Testis (tissue), 3 donors: ENCODE measurements around the gene GRIK2. TPM values are rescaled to one million over a fixed set of nuclear protein-coding genes. Genes with fewer than 3 reads are reported as not detected.
A peak's percentile ranks its signal among the peaks of the same experiment; 100 is the strongest.

Source experiments
- DNase-seq: peaks from one replicate; pipeline ENCODE4 v3.0.0-alpha.2; 2019
- H3K27ac ChIP-seq, 2 donors: fragments of 200-600 bp; sonication (generic); one replicate each; pipeline ENCODE4 v1.5.1; 2019
- H3K27me3 ChIP-seq: fragments of 200-600 bp; sonication (generic); one replicate; pipeline ENCODE4 v1.5.1; 2019
- H3K36me3 ChIP-seq: fragments of 200-600 bp; sonication (generic); one replicate; pipeline ENCODE4 v1.5.1; 2017; ENCODE audit warnings: low read depth; ENCODE audit errors: missing control alignments
- H3K4me1 ChIP-seq: fragments of 200-600 bp; sonication (generic); one replicate; pipeline ENCODE4 v1.5.1; 2019
- H3K4me3 ChIP-seq, 2 donors: fragments of 200-600 bp; sonication (generic); one replicate each; pipeline ENCODE4 v1.5.1; 2017 to 2019
- H3K9me3 ChIP-seq: fragments of 200-600 bp; sonication (generic); one replicate; pipeline ENCODE4 v1.5.1; 2017
- POLR2A ChIP-seq: fragments of 450-650 bp; IDR thresholded peaks from one replicate; pipeline ENCODE4 v1.6.1; 2017; ENCODE audit warnings: antibody characterized with exemption, mild to moderate bottlenecking, moderate library complexity
- WGBS, 2 donors: methylation state at CpG; one replicate each; pipeline ENCODE4 v1.1.5; 2018; 5-methylcytosine and 5-hydroxymethylcytosine counted together
- intact Hi-C: fragments of 100-400 bp; cut with DNase I; formaldehyde crosslinking; loops from one replicate; pipeline ENCODE4 v1.15.1; 2023; ENCODE audit warnings: low total_unique reads
- polyA plus RNA-seq: library from polyadenylated mRNA; stranded (reverse); fragments of 350-450 nt; fragmentation: Illumina TruSeq; extraction: RNeasy Lipid Tissue Mini Kit (QIAGEN cat#74804); gene quantifications from one replicate; pipeline ENCODE4 v1.2.3, GENCODE V29; 2014; ENCODE audit warnings: low read depth, low replicate concordance; ENCODE audit not compliant: insufficient read depth
- total RNA-seq, 2 donors: library from RNA; depleted of rRNA; stranded (reverse); fragments of >200 nt; gene quantifications; one replicate each; pipeline ENCODE4 v1.2.3, GENCODE V29; 2016
- TF ChIP-seq, protein P1 (sequence below), 3 experiments: fragments of 450-650 bp in 2 of 3; fragments of 200-600 bp in 1 of 3; sonication (generic) in 1 of 3; IDR thresholded peaks; one replicate each; pipeline ENCODE4 v1.5.1; 2016 to 2019; ENCODE audit warnings: antibody characterized with exemption in 3 of 3, mild to moderate bottlenecking in 2 of 3, moderate library complexity in 1 of 3

The GRIK2 gene
- total and polyA plus RNA-seq, 3 donors from 2014 or later, result 1.1 to 23.5 (median 12.4) TPM

GRCh38 chr6:101453221-101453620, 59.7 kb downstream of the GRIK2 start:
- H3K9me3 ChIP-seq, result no peaks in the 10 kb centered on the region
- DNase-seq, result no peak
- WGBS, 2 donors, result 49 to 50% methylated on average over 4 of the region's 4 CpGs

DNA sequence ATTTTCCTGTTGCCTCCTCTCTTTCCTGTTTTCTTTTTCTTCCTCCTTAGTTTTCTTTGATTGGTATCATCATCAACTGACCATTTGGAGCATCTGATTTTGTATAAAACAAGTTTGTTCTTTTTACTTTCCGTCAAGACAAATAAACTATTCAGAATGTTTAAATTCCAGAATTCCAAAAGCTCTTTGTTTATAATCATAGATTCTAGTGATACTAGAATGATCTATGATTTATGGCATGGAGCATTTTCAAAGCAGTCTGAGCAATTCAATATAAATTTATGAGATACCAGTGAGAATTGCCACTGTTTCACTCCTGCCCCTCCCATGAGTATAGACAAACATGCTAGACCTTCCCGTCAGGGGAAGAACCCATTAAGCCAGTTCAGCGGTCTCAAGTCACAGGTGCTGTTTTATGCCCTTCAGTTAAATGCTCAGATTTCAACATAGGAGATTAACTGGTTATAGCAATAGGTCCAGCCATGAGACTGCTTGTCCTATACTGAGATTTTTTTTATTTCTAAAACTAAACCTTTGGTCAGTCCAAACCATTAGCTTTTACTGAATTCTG, 60.7 kb downstream of the GRIK2 start:
- intact Hi-C loops, result no loop called here
- 67 to 80% methylated on average over 3 of the region's 3 CpGs for WGBS, 2 donors
- Histone ChIP-seq H3K9me3 (no peaks in the 10 kb centered on the region), H3K27me3 (no peaks in the 10 kb centered on the region), H3K27ac (no peak overlapping the region), H3K4me1 (no peaks in the 10 kb centered on the region), H3K4me3 (no peak overlapping the region), H3K36me3 (no peaks in the 10 kb centered on the region)
- TF ChIP-seq, protein P1, sequence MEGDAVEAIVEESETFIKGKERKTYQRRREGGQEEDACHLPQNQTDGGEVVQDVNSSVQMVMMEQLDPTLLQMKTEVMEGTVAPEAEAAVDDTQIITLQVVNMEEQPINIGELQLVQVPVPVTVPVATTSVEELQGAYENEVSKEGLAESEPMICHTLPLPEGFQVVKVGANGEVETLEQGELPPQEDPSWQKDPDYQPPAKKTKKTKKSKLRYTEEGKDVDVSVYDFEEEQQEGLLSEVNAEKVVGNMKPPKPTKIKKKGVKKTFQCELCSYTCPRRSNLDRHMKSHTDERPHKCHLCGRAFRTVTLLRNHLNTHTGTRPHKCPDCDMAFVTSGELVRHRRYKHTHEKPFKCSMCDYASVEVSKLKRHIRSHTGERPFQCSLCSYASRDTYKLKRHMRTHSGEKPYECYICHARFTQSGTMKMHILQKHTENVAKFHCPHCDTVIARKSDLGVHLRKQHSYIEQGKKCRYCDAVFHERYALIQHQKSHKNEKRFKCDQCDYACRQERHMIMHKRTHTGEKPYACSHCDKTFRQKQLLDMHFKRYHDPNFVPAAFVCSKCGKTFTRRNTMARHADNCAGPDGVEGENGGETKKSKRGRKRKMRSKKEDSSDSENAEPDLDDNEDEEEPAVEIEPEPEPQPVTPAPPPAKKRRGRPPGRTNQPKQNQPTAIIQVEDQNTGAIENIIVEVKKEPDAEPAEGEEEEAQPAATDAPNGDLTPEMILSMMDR (IDR thresholded peaks at IDR 0.05), result no peak
- TF ChIP-seq POLR2A, result no peak
- DNase-seq, result no peak

More at GRCh38 chr6:101453221-101453620, 59.7 kb downstream of the GRIK2 start:
- no peaks in the 10 kb centered on the region for H3K4me1 ChIP-seq
- TF ChIP-seq POLR2A, result no peak
- TF ChIP-seq, protein P1 (IDR thresholded peaks at IDR 0.05), result no peak
- H3K4me3 ChIP-seq, result no peak overlapping the region
- no peaks in the 10 kb centered on the region for H3K36me3 ChIP-seq
- no peaks in the 10 kb centered on the region for H3K27me3 ChIP-seq
- H3K27ac ChIP-seq, result no peak overlapping the region
- intact Hi-C loops, result no loop called here

- H3K9me3 ChIP-seq, result no peaks in the 10 kb centered on the region
- H3K27ac ChIP-seq, result no peak overlapping the region
- no peaks in the 10 kb centered on the region for H3K27me3 ChIP-seq
- TF ChIP-seq, protein P1 (IDR thresholded peaks at IDR 0.05), result no peak
- no peak for TF ChIP-seq POLR2A
- 88 to 94% methylated on average over 2 of the region's 2 CpGs for WGBS, 2 donors
- intact Hi-C loops, result no loop called here
- no peak overlapping the region for H3K4me3 ChIP-seq
- H3K36me3 ChIP-seq, result no peaks in the 10 kb centered on the region
- H3K4me1 ChIP-seq, result peaks cover 4% of the 10 kb centered on the region
- DNase-seq, result no peak
Measured at GRCh38 chr6:101458336-101458735, 64.8 kb downstream of the GRIK2 start.

GRCh38 chr6:101458826-101459225, 65.3 kb downstream of the GRIK2 start:
- no peaks in the 10 kb centered on the region for H3K36me3 ChIP-seq
- H3K27me3 ChIP-seq, result no peaks in the 10 kb centered on the region
- TF ChIP-seq, protein P1 (IDR thresholded peaks at IDR 0.05), result no peak
- no peak for TF ChIP-seq POLR2A
- intact Hi-C loops, result no loop called here
- H3K4me1 ChIP-seq, result peaks cover 4% of the 10 kb centered on the region
- 88 to 98% methylated on average over 2 of the region's 2 CpGs for WGBS, 2 donors
- no peak for DNase-seq
- no peaks in the 10 kb centered on the region for H3K9me3 ChIP-seq
- no peak overlapping the region for H3K27ac ChIP-seq
- no peak overlapping the region for H3K4me3 ChIP-seq

GRCh38 chr6:101462576-101462975, 69.1 kb downstream of the GRIK2 start:
- intact Hi-C loops, result no loop called here
- WGBS, 2 donors, result 40 to 59% methylated on average over 2 of the region's 2 CpGs

More at GRCh38 chr6:101462576-101462975, 69.1 kb downstream of the GRIK2 start:
- peak; percentile 44 for DNase-seq
- Histone ChIP-seq H3K4me1 (peaks cover 4% of the 10 kb centered on the region), H3K9me3 (no peaks in the 10 kb centered on the region), H3K27me3 (no peaks in the 10 kb centered on the region), H3K27ac (no peak overlapping the region), H3K36me3 (no peaks in the 10 kb centered on the region), H3K4me3 (no peak overlapping the region)
- TF ChIP-seq POLR2A, result no peak
- TF ChIP-seq, protein P1 (IDR thresholded peaks at IDR 0.05), result no peak
